ENCODE data around the gene BMPR1B. TPM values are rescaled to one million over a fixed set of nuclear protein-coding genes. Genes with fewer than 3 reads are reported as not detected.

BMPR1B gene
- total RNA-seq, 2 donors from 2014 or later = 12.9 to 19.5 TPM

DNA sequence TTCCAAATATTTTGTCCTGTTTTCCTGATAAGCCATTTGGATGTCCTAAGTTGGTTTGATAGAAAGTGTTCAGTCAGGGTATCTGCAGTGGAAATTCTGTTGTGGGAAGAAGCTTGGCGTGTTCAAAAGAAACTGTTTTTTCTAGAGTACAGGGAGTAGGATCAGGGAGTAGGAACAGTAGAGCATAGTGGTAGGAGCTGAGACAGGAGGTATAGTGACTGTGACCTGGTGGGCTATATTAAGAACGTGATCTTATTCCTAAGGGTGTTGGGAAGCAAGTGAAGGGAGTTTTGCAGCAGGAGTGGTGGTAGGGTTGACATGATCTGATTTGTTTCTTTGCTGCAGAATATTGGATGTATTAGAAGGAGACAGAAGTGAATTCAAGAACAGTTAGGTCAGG lies 348.2 kb downstream of the BMPR1B start:
- Histone ChIP-seq H3K27ac (no peak overlapping the region), H3K4me1 (ENCODE audit: control insufficient read depth in 1 of 2, low read depth in 2 of 2) (peaks cover 4 to 13% of the 10 kb centered on the region in 2 donors), H3K9me3 (no peaks in the 10 kb centered on the region), H3K4me3 (no peak overlapping the region), H3K36me3 (no peaks in the 10 kb centered on the region), H3K27me3 (replicated peaks; ENCODE audit: insufficient read depth) (no peaks in the 10 kb centered on the region)
- ATAC-seq (ENCODE audit: insufficient number of reproducible peaks, low FRiP score, low read depth) (no peak), DNase-seq (ENCODE audit: low spot score) (no peak)
- TF ChIP-seq, protein P1, sequence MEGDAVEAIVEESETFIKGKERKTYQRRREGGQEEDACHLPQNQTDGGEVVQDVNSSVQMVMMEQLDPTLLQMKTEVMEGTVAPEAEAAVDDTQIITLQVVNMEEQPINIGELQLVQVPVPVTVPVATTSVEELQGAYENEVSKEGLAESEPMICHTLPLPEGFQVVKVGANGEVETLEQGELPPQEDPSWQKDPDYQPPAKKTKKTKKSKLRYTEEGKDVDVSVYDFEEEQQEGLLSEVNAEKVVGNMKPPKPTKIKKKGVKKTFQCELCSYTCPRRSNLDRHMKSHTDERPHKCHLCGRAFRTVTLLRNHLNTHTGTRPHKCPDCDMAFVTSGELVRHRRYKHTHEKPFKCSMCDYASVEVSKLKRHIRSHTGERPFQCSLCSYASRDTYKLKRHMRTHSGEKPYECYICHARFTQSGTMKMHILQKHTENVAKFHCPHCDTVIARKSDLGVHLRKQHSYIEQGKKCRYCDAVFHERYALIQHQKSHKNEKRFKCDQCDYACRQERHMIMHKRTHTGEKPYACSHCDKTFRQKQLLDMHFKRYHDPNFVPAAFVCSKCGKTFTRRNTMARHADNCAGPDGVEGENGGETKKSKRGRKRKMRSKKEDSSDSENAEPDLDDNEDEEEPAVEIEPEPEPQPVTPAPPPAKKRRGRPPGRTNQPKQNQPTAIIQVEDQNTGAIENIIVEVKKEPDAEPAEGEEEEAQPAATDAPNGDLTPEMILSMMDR (IDR thresholded peaks at IDR 0.05) = no peak

DNA sequence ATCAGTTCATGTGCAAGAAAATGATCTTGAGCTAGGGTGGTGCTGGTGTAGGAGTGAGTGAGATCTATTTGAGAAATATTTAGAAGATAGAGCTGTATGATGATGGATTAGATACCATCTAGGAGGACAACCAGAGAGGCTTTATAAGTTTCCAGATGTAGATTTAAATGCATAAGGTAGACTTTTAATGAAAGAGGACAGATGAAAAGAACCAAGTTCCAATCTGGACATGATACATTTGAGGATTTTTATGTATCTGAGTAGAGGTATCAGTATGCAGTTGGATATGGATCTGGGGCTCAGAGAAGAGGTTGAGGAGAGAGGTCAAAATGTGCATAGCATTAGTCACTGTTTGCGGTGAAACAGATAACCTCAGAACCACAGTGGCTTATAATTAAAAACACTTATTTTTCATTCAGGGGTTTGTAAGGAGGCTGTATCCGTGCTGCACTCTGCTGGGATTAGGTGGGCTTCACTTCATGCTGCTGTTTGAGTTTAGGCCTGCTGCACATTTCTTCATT lies 348.7 kb downstream of the BMPR1B start:
- TF ChIP-seq, protein P1 (IDR thresholded peaks at IDR 0.05) = no peak
- ATAC-seq (ENCODE audit: insufficient number of reproducible peaks, low FRiP score, low read depth) = no peak
- H3K27ac ChIP-seq = no peak overlapping the region

DNA sequence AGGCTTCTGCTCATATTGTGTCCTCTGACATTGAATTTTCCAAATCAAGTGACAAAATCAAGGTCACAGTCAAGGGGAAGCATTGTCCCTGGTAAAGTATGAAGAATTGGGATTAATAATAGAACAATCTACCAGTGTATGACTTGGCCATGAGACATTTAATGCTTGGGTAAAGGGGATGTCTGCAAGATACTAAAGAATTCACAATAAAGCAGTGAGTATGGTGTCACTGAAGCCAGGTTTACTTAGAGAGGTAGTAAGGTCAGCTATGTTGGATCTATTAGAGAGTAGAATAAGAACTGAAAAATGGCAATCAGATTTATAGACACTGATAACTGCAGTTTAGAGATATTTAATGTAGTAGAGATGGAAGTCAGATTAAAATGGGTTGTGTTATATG lies 349.2 kb downstream of the BMPR1B start:
- Histone ChIP-seq H3K9me3 (no peaks in the 10 kb centered on the region), H3K27ac (no peak overlapping the region), H3K27me3 (replicated peaks; ENCODE audit: insufficient read depth) (no peaks in the 10 kb centered on the region), H3K4me1 (ENCODE audit: control insufficient read depth in 1 of 2, low read depth in 2 of 2) (peaks cover 4 to 13% of the 10 kb centered on the region in 2 donors), H3K4me3 (no peak overlapping the region), H3K36me3 (no peaks in the 10 kb centered on the region)
- no peak for ATAC-seq (ENCODE audit: insufficient number of reproducible peaks, low FRiP score, low read depth)
- TF ChIP-seq, protein P1 (IDR thresholded peaks at IDR 0.05) = no peak
- DNase-seq (ENCODE audit: low spot score) = no peak

More for the DNA sequence above, 348.7 kb downstream of the BMPR1B start:
- H3K9me3 ChIP-seq = no peaks in the 10 kb centered on the region
- no peak overlapping the region for H3K4me3 ChIP-seq
- no peaks in the 10 kb centered on the region for H3K36me3 ChIP-seq
- H3K27me3 ChIP-seq (replicated peaks; ENCODE audit: insufficient read depth) = no peaks in the 10 kb centered on the region
- H3K4me1 ChIP-seq (ENCODE audit: control insufficient read depth in 1 of 2, low read depth in 2 of 2) = peaks cover 4 to 13% of the 10 kb centered on the region in 2 donors
- DNase-seq (ENCODE audit: low spot score) = no peak

DNA sequence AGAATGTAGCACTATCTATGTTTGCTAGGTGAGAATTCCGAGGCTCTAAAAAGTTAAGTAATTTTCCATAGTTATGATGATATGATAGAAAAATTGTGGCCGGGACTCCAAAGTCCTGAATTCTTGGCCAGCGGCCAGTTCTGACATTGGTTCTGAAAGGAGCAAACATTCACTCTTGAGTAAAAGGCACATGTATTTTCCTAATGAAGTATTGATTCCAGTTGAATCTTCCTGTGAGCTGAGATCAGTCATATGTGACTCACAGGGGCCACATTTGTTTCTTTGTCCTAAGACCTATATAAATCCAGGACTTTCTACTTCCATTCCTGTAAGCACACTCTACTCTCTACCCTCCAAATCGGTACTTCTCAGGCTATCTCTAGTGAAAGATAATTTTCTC lies 349.9 kb downstream of the BMPR1B start:
- TF ChIP-seq, protein P1 (IDR thresholded peaks at IDR 0.05) = no peak
- no peaks in the 10 kb centered on the region for H3K27me3 ChIP-seq (replicated peaks; ENCODE audit: insufficient read depth)
- ATAC-seq (ENCODE audit: insufficient number of reproducible peaks, low FRiP score, low read depth) (no peak), DNase-seq (ENCODE audit: low spot score) (no peak)
- H3K36me3 ChIP-seq = no peaks in the 10 kb centered on the region
- H3K9me3 ChIP-seq = no peaks in the 10 kb centered on the region
- peaks cover 4 to 7% of the 10 kb centered on the region in 2 donors for H3K4me1 ChIP-seq (ENCODE audit: control insufficient read depth in 1 of 2, low read depth in 2 of 2)
- H3K27ac ChIP-seq = no peak overlapping the region
- H3K4me3 ChIP-seq = no peak overlapping the region

DNA sequence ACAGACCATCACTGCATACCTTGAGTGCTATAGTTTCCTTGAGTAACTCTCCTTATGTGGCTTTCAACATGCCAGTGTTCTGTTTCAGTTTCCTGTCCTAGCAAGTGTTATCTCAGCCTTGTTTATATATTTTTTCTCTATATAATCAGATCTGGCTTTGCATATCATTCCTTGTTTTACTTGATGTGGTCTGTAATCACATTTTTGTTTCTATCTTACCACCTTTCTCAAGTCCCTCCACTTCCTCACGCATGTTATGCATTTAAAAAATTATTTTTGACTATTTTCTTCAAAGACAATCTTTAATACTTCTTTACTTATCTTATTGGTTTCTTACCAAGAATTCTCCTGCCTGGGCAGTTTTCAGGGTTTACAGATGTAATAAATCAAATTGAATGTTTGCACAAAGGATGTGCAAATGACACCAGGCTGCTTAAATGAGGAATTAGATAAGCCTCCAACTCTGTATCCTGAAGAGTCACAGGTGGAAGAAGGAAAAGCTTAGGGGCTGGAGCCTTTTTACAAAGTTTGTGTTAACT lies 351.2 kb downstream of the BMPR1B start:
- H3K27me3 ChIP-seq (replicated peaks; ENCODE audit: insufficient read depth) = no peaks in the 10 kb centered on the region

More for the DNA sequence above, 351.2 kb downstream of the BMPR1B start:
- DNase-seq (ENCODE audit: low spot score) (no peak), ATAC-seq (ENCODE audit: insufficient number of reproducible peaks, low FRiP score, low read depth) (no peak)
- no peak overlapping the region for H3K27ac ChIP-seq
- H3K4me3 ChIP-seq = no peak overlapping the region
- H3K9me3 ChIP-seq = no peaks in the 10 kb centered on the region
- no peaks in the 10 kb centered on the region for H3K36me3 ChIP-seq
- TF ChIP-seq, protein P1 (IDR thresholded peaks at IDR 0.05) = no peak
- H3K4me1 ChIP-seq (ENCODE audit: control insufficient read depth in 1 of 2, low read depth in 2 of 2) = peaks cover 0 to 4% of the 10 kb centered on the region in 2 donors
